KMS-11 (cell line): Measurements from ENCODE around the gene TIMM8B.

Source experiments
- H2AFZ ChIP-seq: fragments of 200-600 bp; sonication (generic); 2 replicates; pipeline ENCODE4 v1.6.1; 2016; ENCODE audit warnings: antibody characterized with exemption, mixed run types, low read depth
- H3K27ac ChIP-seq: fragments of 200-600 bp; sonication (generic); 2 replicates; pipeline ENCODE4 v1.6.1; 2016; ENCODE audit warnings: mild to moderate bottlenecking, mixed run types
- H3K27me3 ChIP-seq: fragments of 200-600 bp; sonication (generic); 2 replicates; pipeline ENCODE4 v1.6.1; 2017; ENCODE audit warnings: mild to moderate bottlenecking, low read depth, mixed run types, moderate library complexity; ENCODE audit not compliant: insufficient read depth
- H3K36me3 ChIP-seq: fragments of 200-600 bp; sonication (generic); 2 replicates; pipeline ENCODE4 v1.6.1; 2017; ENCODE audit warnings: mild to moderate bottlenecking, mixed run types; ENCODE audit not compliant: insufficient read depth
- H3K4me1 ChIP-seq: fragments of 200-600 bp; sonication (generic); 2 replicates; pipeline ENCODE4 v1.6.1; 2016; ENCODE audit warnings: mild to moderate bottlenecking, low read depth, mixed run types; ENCODE audit not compliant: poor library complexity, severe bottlenecking
- H3K4me2 ChIP-seq: fragments of 200-600 bp; sonication (generic); 2 replicates; pipeline ENCODE4 v1.7.0; 2016; ENCODE audit warnings: mild to moderate bottlenecking, mixed run types
- H3K4me3 ChIP-seq: fragments of 200-600 bp; sonication (generic); IDR thresholded peaks from 2 replicates; pipeline ENCODE4 v1.6.1; 2017; ENCODE audit warnings: low read depth, low read length, mixed read lengths; ENCODE audit not compliant: insufficient read depth
- H3K79me2 ChIP-seq: fragments of 200-600 bp; sonication (generic); 2 replicates; pipeline ENCODE4 v1.6.1; 2016; ENCODE audit warnings: low read depth, mixed run types; ENCODE audit not compliant: insufficient read depth
- H3K9ac ChIP-seq: fragments of 200-600 bp; sonication (generic); 2 replicates; pipeline ENCODE4 v1.6.1; 2016; ENCODE audit warnings: mild to moderate bottlenecking, mixed run types
- H4K20me1 ChIP-seq: fragments of 200-600 bp; sonication (generic); 2 replicates; pipeline ENCODE4 v1.6.1; 2016; ENCODE audit warnings: mild to moderate bottlenecking, mixed run types; ENCODE audit not compliant: insufficient read depth
- CTCF ChIP-seq: fragments of 200-600 bp; sonication (generic); conservative IDR thresholded peaks from 2 replicates; pipeline ENCODE4 v1.6.1; 2017; ENCODE audit warnings: low read depth, mild to moderate bottlenecking, antibody characterized with exemption, low read length, moderate library complexity, mixed read lengths

TIMM8B gene

DNA sequence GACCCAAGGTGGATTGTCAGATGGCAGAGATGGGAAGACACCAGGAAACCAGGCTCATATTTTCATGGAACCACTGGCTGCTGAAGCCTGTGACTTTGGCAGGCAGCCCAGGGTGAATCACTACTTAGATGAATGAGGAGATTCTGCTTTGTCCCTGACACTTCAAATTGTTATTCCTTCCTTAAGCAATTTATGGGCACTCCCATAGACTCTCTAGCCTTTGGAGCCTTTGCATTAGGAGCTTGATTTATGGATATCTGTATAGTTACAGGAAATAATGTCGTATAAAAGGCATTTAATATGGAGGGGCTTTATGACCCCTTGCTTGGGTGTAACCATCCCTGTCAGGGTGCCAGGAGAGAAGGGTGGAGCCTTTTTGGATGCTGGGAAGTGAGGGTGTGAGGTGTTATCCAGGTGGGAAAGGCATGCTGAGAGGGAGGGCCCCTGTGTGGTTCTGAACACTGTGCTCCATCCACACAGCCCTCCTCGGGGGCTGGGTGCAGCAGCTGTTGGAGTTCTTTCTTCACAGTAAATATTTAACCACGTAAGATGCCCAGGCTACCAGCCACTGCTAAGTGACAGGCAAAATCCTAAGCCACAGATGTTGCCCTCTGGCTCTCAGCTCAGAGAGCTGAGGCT lies 42.0 kb upstream of the TIMM8B start:
- H3K79me2 ChIP-seq, result no peaks in the 10 kb centered on the region
- 0 out of 2 replicates have a peak overlapping the region, but pooled peaks have one; percentile 25 for H3K4me2 ChIP-seq
- no peak for TF ChIP-seq CTCF
- H3K27ac ChIP-seq, result no peak overlapping the region
- H3K27me3 ChIP-seq, result no peaks in the 10 kb centered on the region
- no peaks in the 10 kb centered on the region for H3K36me3 ChIP-seq
- no peak overlapping the region for H3K9ac ChIP-seq
- no peak overlapping the region for H2AFZ ChIP-seq
- no peak overlapping the region for H3K4me3 ChIP-seq
- no peaks in the 10 kb centered on the region for H4K20me1 ChIP-seq
- H3K4me1 ChIP-seq, result peaks cover 50% of the 10 kb centered on the region

DNA sequence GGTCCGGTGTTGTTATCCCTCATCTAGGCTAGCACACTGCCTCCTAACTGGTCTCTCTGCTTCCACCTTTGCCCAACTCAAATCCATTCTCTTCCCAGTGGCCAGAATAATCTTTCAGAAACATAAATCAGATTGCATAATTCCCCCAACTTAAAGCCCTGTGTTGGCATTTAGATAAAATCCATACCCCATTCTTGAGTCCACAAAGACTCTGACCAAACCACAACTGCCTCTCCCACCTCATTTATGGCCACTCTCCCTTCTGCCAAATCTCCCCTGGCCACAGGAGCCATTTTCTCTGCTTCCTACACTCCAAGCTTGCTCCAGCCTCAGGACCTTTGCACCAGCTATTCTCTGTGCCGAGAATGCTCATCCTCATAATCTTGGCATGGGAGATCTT lies 40.5 kb upstream of the TIMM8B start:
- Histone ChIP-seq H3K9ac (no peak overlapping the region), H3K4me3 (no peak overlapping the region), H3K27me3 (no peaks in the 10 kb centered on the region), H2AFZ (no peak overlapping the region), H3K79me2 (no peaks in the 10 kb centered on the region), H4K20me1 (no peaks in the 10 kb centered on the region), H3K36me3 (no peaks in the 10 kb centered on the region), H3K27ac (no peak overlapping the region), H3K4me1 (peaks cover 35% of the 10 kb centered on the region), H3K4me2 (no peak overlapping the region)
- TF ChIP-seq CTCF, result no peak

- no peaks in the 10 kb centered on the region for H3K27me3 ChIP-seq
- TF ChIP-seq CTCF, result no peak
- H3K79me2 ChIP-seq, result no peaks in the 10 kb centered on the region
- H3K9ac ChIP-seq, result no peak overlapping the region
- no peak overlapping the region for H2AFZ ChIP-seq
- H3K4me3 ChIP-seq, result no peak overlapping the region
- H3K36me3 ChIP-seq, result no peaks in the 10 kb centered on the region
- H3K4me1 ChIP-seq, result peaks cover 10% of the 10 kb centered on the region
- no peak overlapping the region for H3K4me2 ChIP-seq
- H3K27ac ChIP-seq, result no peak overlapping the region
- no peaks in the 10 kb centered on the region for H4K20me1 ChIP-seq
These were observed 36.6 kb upstream of the TIMM8B start for GRCh38 chr11:112123129-112123528.

DNA sequence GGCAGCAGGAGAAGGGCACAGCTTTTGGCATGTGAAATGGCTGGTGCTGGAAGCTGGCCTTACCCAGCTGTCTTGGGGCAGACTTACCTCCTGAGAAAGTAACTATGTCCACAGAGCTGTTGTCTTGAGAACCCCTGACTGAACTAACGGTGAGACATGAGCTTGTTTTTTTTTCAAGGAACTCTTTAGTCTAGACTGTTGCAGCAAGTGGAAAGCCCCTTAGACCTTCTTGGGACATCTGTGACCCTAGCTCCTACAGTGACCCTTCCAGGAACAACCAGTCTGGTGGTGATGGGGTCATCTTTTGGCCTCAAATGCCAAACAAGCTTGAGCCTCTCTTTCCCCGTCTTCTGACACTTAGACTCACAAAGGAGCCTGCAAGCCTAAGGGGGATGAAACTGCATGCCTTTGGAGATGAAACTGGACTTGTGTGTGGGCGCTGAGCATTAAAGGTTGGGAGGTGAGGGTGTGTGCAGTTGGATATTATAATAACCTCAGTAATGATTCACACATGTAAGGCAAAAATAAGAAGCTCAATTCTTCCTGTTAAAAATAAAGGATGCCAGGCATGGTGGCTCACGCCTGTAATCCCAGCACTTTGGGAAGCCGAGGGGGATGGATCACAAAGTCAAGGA lies 35.5 kb upstream of the TIMM8B start:
- Histone ChIP-seq H3K4me3 (no peak overlapping the region), H4K20me1 (no peaks in the 10 kb centered on the region), H3K4me2 (no peak overlapping the region), H3K27me3 (no peaks in the 10 kb centered on the region), H3K79me2 (no peaks in the 10 kb centered on the region), H3K9ac (no peak overlapping the region), H3K36me3 (no peaks in the 10 kb centered on the region), H3K27ac (no peak overlapping the region), H2AFZ (no peak overlapping the region), H3K4me1 (peaks cover 16% of the 10 kb centered on the region)
- TF ChIP-seq CTCF, result no peak
